IPS DF 6.9 (cell line): ENCODE results near the gene EXD3.

Experiments
- DNase-seq: peaks from one replicate; pipeline ENCODE4 v3.0.0-alpha.2; 2013; ENCODE audit warnings: low read depth, low spot score
- H3K27ac ChIP-seq: one replicate; pipeline ENCODE4 v1.5.1; 2013; ENCODE audit warnings: low read length, control low read depth
- H3K27me3 ChIP-seq: 2 replicates; pipeline ENCODE4 v1.6.1; 2013; ENCODE audit warnings: mild to moderate bottlenecking, low read length; ENCODE audit not compliant: control insufficient read depth, insufficient read depth
- H3K36me3 ChIP-seq: 2 replicates; pipeline ENCODE4 v1.6.1; 2013; ENCODE audit warnings: low read length; ENCODE audit not compliant: control insufficient read depth, insufficient read depth
- H3K4me1 ChIP-seq: 2 replicates; pipeline ENCODE4 v1.6.1; 2013; ENCODE audit warnings: low read length; ENCODE audit not compliant: control insufficient read depth, insufficient read depth
- H3K4me3 ChIP-seq: 2 replicates; pipeline ENCODE4 v1.5.1; 2013; ENCODE audit warnings: mild to moderate bottlenecking, low read length
- H3K9me3 ChIP-seq: 2 replicates; pipeline ENCODE4 v1.6.1; 2013; ENCODE audit warnings: low read length, inconsistent platforms; ENCODE audit not compliant: control insufficient read depth, insufficient read depth
- WGBS: extraction: QIAGEN DNeasy Blood & Tissue Kit; methylation state at CpG from one replicate; pipeline ENCODE4 v1.1.7; 2013; ENCODE audit warnings: mixed read lengths, missing lambda C conversion rate; ENCODE audit not compliant: insufficient read length, insufficient coverage; 5-methylcytosine and 5-hydroxymethylcytosine counted together

The EXD3 gene

DNA sequence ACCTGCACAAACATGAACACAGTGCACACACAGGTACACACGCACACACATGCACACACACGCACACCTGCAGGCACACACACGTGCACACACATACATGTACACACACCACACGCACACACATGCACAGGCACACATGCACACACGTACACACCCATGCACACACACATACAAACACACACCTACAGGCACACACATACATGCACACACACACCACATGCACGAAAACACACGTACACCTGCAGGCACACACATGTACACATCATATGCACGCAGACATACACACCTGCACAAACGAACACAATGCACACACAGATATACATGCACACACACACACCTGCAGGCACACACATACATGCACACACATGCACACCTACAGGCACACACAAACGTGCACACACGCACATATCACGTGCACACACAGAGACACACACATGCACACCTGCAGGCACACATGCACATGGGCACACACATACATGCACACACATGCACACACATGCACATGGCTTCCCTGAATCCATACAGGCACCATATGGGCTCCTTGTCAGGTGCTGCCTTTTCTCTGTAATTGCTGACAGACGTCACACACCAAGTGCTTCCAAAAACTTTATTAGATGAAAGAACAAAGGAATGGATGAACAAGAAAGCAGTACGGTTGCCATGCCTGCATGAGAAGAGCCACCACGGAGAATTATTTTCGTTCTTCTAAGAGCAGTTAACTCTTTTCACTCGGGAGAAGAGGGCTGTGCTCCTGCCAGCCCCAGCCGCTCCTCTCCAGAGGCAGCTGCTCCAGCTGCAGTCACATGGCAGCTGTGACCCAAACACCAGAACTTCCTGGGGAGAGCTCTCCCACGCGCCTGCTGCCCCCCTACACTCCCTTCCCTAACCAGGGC lies 57.2 kb downstream of the EXD3 start:
- DNase-seq: no peak
- no CpG with 5 or more reads among the region's 20 CpGs for WGBS

DNA sequence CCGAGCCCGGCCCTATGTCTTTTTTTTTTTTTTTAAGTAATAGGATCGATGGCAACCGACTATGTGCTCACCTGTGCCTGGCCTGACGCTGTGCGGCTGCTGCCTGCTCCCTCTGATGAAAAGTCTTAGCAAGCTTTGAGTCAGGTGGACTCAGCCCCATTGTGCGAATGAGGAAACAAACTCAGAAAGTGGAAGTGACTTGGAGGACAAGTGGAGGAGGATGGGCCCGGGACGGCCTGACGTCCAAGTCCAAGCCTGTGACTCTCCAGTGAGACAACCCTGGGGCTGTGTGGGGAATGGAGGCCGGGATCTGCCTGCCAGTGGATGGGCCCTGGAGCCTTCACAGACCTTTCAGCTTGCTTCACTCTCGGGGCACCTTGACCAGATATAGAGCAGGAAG lies 57.9 kb downstream of the EXD3 start:
- H3K27me3 ChIP-seq: no peaks in the 10 kb centered on the region
- no CpG with 5 or more reads among the region's 12 CpGs for WGBS
- no peak for DNase-seq
- H3K4me3 ChIP-seq: no peak overlapping the region
- H3K27ac ChIP-seq: no peak overlapping the region
- no peaks in the 10 kb centered on the region for H3K4me1 ChIP-seq
- H3K36me3 ChIP-seq: no peaks in the 10 kb centered on the region; the same call in 1 of the 2 replicates
- H3K9me3 ChIP-seq: no peaks in the 10 kb centered on the region

More for the DNA sequence above, 57.2 kb downstream of the EXD3 start:
- Histone ChIP-seq H3K27ac (no peak overlapping the region), H3K36me3 (no peaks in the 10 kb centered on the region; the same call in 1 of the 2 replicates), H3K9me3 (no peaks in the 10 kb centered on the region), H3K4me1 (no peaks in the 10 kb centered on the region), H3K27me3 (no peaks in the 10 kb centered on the region), H3K4me3 (no peak overlapping the region)

DNA sequence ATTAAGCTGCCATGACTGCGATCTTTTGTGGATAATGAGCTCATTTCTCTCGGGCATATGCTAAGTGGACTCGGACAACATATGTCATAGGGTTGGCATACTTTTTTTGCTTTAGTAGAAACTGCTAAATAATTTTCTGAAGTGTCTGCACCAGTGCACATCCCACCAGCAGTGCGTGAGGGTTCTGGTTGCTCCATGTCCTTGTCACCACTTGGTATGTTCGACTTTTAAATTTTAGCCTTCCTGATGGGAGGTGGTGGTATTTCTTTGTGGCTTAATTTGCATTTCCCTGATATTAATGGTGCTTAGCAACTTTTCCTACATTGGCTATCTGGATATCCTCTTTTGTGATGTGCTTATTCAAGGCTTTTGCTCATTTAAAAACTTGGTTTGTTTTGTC lies 63.1 kb downstream of the EXD3 start:
- no peak overlapping the region for H3K4me3 ChIP-seq
- no peaks in the 10 kb centered on the region; the same call in 1 of the 2 replicates for H3K36me3 ChIP-seq
- peaks cover 4% of the 10 kb centered on the region for H3K9me3 ChIP-seq
- H3K27me3 ChIP-seq: no peaks in the 10 kb centered on the region
- WGBS: no CpG with 5 or more reads among the region's 5 CpGs
- DNase-seq: no peak
- no peak overlapping the region for H3K27ac ChIP-seq
- H3K4me1 ChIP-seq: no peaks in the 10 kb centered on the region

DNA sequence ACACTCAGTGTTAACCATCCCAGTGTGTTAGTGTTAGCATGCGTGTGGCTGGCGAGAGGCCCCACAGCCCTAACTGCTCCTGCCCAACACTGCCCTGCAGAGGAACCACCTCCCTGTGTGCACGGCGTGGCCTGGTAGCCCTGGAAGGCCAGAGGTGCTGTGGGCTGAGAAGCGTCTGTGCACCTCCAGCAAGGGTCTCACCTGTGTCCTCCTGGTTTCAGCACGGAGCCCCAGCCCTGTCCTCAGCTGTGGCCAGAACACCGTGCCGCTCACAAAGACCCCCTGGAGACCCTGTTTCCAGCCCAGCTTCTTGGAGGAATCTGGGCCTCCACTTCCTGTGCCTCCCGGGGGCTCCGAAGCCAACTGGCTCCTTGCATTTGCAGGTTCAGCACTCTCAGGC lies 64.8 kb downstream of the EXD3 start:
- H3K27me3 ChIP-seq: no peaks in the 10 kb centered on the region
- no CpG with 5 or more reads among the region's 10 CpGs for WGBS
- no peaks in the 10 kb centered on the region for H3K4me1 ChIP-seq
- peaks cover 4% of the 10 kb centered on the region for H3K9me3 ChIP-seq
- no peak overlapping the region for H3K27ac ChIP-seq
- no peak for DNase-seq
- H3K36me3 ChIP-seq: peaks cover 3% of the 10 kb centered on the region; the same call in 1 of the 2 replicates
- H3K4me3 ChIP-seq: no peak overlapping the region

DNA sequence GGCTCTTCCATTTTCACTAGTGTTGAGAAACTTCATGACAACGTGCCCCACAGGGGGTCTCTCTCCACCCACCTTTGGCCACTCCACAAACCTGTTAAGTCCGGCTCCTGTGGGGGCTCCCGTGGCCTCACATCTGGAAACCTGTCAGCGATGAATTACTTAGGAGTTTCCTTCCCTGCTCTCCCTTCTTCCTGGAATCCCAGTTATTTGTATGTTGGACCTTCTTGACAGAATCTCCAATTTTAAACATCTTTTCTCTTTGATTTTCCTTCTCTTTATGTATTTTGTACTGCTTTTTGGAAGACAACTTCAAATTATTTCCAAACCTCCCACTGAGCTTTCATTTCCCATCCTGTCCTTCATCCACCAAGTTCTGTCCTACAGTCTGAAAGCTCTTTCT lies 65.8 kb downstream of the EXD3 start:
- H3K4me3 ChIP-seq: no peak overlapping the region
- no peak overlapping the region for H3K27ac ChIP-seq
- H3K36me3 ChIP-seq: peaks cover 3% of the 10 kb centered on the region; the same call in 1 of the 2 replicates
- WGBS: no CpG with 5 or more reads among the region's 4 CpGs
- no peaks in the 10 kb centered on the region for H3K27me3 ChIP-seq
- no peak for DNase-seq
- peaks cover 4% of the 10 kb centered on the region for H3K9me3 ChIP-seq
- H3K4me1 ChIP-seq: no peaks in the 10 kb centered on the region

DNA sequence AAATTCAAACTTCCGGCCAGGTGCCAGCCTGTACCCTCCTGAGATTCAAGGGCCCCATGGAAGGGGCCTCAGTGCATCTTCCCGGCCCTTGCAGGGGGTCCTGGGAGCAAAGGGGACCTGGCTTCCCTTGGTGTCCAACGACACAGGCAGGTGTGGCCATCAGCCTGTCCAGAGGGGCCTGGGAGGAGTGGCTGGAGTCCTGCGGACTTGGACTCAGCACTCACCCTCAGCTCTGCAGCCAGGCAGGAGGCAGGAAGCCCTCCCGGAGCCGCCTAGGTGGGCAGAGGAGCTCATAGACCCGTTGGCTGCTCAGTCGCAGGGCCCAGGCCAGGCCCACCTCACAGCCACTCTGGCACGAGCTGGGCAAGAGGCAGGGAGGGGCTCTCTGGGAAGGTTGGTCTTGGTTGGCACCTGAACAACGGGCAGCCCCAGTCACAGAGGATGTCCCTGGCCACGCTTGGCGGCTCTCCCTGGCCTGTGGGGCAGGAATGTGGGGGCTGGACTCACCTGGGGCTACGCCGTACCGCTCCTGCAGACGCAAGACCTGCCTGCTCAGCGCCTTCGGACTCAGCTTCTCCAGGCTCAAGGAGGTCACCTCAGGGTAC lies 67.1 kb downstream of the EXD3 start:
- no CpG with 5 or more reads among the region's 18 CpGs for WGBS
- no peak for DNase-seq
- Histone ChIP-seq H3K36me3 (peaks cover 3% of the 10 kb centered on the region; the same call in 1 of the 2 replicates), H3K27ac (no peak overlapping the region), H3K4me3 (no peak overlapping the region), H3K27me3 (no peaks in the 10 kb centered on the region), H3K4me1 (no peaks in the 10 kb centered on the region), H3K9me3 (peaks cover 4% of the 10 kb centered on the region)

DNA sequence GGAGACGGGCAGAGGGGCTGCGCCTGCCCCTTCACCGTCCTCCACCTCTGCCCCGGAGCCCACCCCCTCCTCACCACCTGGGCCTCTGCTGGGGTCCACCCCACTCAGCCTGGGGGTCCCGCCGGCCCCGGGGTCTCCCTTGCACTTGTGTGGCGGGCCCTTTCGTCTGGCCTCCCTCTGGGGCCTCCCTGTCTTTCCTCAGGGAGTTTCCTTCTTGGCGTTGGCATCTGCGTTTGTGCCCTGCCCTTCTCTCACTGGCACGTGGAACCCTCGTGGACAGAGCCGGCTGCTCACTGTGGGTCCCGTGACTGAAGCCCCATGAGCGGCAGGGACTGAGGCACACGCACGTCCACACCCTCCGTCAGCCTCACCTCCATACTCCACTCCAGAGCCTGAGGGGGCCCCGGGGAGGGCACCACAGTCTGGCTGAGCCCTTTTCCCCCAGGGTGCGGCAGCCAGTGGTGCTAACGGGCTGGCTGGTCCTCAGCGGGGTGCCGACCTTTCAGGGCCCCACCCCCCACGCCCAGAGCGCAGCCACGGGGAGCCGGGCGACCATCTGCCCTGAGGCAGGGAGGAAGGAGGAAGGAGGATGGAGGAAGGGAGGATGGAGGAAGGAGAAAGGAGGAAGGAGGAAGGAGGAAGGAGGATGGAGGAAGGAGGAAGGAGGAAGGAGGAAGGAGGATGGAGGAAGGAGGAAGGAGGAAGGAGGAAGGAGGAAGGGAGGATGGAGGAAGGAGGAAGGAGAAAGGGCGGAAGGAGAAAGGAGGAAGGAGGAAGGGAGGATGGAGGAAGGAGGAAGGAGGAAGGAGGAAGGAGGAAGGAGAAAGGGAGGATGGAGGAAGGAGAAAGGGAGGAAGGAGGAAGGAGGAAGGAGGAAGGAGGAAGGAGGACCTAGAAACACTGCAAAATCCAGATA lies 67.9 kb downstream of the EXD3 start:
- Histone ChIP-seq H3K4me1 (no peaks in the 10 kb centered on the region), H3K27ac (no peak overlapping the region), H3K27me3 (no peaks in the 10 kb centered on the region), H3K36me3 (peaks cover 3% of the 10 kb centered on the region; the same call in 1 of the 2 replicates), H3K9me3 (peaks cover 6% of the 10 kb centered on the region), H3K4me3 (no peak overlapping the region)
- 89% methylated on average over 1 of the region's 30 CpGs for WGBS
- no peak for DNase-seq

DNA sequence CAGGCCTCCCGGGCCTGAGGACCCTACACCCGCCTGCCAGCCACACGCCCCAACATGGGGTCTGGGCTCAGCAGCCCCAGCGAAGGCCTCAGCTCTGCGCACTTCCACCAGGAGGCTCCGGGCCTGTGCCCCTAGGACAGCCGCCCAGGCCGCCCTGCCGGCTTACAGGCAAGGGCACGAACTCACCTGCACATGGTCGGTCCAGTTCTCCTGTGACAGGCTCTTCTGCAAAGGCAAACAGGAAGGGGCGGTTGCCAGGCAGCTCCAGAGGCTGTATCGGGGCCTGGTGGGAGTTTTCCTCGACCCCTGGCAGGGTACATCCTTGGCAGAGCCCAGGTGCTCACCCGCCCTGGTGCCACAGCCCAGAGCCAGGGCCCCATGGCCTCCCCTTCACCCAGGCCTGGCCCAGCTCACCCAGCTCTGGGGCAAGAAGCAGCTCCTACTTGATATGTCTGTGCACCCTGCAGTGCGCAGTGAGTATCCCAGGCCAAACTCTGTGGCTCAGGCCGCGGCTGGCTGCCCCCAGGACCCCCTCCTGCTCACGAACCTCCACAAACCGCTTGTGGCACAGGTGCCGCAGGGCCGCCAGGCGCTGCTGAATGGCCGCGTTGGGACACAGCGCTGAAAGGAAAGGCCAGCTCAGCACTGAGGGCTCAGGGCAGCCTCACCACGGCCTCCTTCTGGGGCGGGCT lies 68.7 kb downstream of the EXD3 start:
- H3K9me3 ChIP-seq: peaks cover 6% of the 10 kb centered on the region
- DNase-seq: no peak
- peaks cover 3% of the 10 kb centered on the region; the same call in 1 of the 2 replicates for H3K36me3 ChIP-seq
- no peak overlapping the region for H3K4me3 ChIP-seq
- H3K4me1 ChIP-seq: no peaks in the 10 kb centered on the region
- no peak overlapping the region for H3K27ac ChIP-seq
- no CpG with 5 or more reads among the region's 28 CpGs for WGBS
- H3K27me3 ChIP-seq: no peaks in the 10 kb centered on the region

DNA sequence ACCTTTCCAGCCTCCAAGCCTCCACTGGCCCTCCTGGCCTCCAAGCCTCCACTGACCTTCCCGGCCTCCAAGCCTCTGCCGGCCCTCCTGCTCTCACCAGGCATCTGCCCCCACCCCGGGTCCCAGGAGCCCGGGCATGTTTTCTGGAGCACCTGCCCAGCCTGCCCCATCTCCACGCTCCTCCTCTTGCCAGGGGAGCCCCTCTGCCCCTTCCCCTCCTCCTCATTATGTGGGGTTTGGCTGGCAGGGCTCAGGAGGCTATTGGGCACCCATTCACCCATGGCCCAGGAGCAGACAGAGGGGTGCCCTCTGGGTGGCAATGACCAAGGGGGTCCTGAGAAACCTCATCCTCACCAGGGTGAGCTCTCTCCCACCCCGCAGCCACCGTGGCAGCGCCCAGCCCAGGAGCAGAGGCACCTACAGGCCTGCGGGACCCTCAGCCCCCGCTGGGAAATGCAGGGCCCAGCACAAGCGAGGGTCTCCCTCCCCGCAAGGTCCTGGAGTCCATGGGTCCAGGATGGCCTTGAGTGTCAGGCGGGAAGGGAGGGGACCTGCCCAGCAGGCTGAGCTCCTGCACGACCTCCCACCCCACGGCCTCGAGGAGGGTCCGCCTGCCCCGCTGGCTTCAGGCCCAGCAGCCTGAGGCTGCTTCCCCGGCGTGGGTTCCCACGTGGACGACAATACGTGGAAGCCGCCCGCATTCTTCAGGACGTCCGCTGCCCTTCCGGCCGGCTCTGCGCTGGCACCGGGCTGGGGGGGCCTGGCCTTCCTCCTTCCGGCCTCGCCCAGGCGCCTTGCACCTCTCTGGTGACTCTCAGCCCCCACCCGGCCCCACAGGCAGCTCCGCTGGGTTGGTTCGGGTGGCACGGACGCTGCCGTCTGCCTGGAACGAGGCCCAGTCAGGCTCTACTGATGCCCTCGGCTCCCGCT lies 69.5 kb downstream of the EXD3 start:
- DNase-seq: no peak
- H3K27ac ChIP-seq: no peak overlapping the region
- peaks cover 3% of the 10 kb centered on the region; the same call in 1 of the 2 replicates for H3K36me3 ChIP-seq
- no peaks in the 10 kb centered on the region for H3K4me1 ChIP-seq
- no peak overlapping the region for H3K4me3 ChIP-seq
- peaks cover 8% of the 10 kb centered on the region for H3K9me3 ChIP-seq
- no CpG with 5 or more reads among the region's 43 CpGs for WGBS
- H3K27me3 ChIP-seq: no peaks in the 10 kb centered on the region
